Measurements from ENCODE around the gene PODXL2.
"Not testable (repeated sequence)": the region's sequence is repeated elsewhere in the genome, so short reads cannot be mapped to it uniquely, and the experiment has no call there.

PODXL2 gene

DNA sequence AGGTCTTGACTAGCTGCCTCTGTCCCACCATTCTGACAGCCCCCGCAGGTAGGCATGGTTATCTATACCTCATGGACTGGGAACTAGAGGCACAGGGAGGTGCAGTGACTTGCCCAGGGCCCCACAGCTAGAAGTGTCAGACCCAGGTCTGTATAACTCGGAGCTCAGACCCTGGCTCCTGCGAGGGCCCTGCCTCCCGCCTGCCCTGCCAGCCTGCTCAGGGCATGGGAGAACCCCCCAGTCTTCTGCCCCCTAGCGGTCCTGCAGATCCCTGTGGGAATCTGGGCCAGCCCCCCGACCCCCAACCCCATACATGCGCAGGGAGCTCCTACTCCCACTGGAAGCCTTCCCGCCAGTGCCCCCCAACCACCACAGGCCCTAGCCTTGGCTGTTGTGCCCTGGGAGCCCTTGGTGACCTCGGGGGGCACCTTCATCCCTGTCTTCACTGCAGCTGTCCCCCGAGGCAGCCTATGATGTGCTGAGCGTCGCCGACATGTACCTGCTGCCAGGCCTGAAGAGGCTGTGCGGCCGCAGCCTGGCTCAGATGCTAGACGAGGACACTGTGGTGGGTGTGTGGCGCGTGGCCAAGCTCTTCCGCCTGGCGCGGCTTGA, 50.7 kb downstream of the PODXL2 start:
- Histone ChIP-seq H3K9me3 (ENCODE audit: insufficient read depth, low read length) (no peaks in the 10 kb centered on the region), H3K4me2 (ENCODE audit: low read length) (no peak overlapping the region), H3K79me2 (ENCODE audit: low read length) (no peaks in the 10 kb centered on the region), H3K9ac (ENCODE audit: low read length) (no peak overlapping the region), H2AFZ (ENCODE audit: low read depth, low read length) (no peak overlapping the region), H4K20me1 (ENCODE audit: insufficient read depth, low read length) (no peaks in the 10 kb centered on the region), H3K4me3 (ENCODE audit: low read length) (no peak overlapping the region), H3K4me1 (ENCODE audit: low read length) (no peaks in the 10 kb centered on the region), H3K27ac (ENCODE audit: low read length) (no peak overlapping the region), H3K36me3 (replicated peaks; ENCODE audit: low read depth, low read length) (no peaks in the 10 kb centered on the region), H3K27me3 (ENCODE audit: low read depth, low read length) (no peaks in the 10 kb centered on the region)
- no peak for TF ChIP-seq EZH2phosphoT487 (IDR thresholded peaks at IDR 0.05; ENCODE audit: low read depth)
- TF ChIP-seq, protein P1, sequence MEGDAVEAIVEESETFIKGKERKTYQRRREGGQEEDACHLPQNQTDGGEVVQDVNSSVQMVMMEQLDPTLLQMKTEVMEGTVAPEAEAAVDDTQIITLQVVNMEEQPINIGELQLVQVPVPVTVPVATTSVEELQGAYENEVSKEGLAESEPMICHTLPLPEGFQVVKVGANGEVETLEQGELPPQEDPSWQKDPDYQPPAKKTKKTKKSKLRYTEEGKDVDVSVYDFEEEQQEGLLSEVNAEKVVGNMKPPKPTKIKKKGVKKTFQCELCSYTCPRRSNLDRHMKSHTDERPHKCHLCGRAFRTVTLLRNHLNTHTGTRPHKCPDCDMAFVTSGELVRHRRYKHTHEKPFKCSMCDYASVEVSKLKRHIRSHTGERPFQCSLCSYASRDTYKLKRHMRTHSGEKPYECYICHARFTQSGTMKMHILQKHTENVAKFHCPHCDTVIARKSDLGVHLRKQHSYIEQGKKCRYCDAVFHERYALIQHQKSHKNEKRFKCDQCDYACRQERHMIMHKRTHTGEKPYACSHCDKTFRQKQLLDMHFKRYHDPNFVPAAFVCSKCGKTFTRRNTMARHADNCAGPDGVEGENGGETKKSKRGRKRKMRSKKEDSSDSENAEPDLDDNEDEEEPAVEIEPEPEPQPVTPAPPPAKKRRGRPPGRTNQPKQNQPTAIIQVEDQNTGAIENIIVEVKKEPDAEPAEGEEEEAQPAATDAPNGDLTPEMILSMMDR (IDR thresholded peaks at IDR 0.05; ENCODE audit: low read depth, low read length) = peak; percentile 36

DNA sequence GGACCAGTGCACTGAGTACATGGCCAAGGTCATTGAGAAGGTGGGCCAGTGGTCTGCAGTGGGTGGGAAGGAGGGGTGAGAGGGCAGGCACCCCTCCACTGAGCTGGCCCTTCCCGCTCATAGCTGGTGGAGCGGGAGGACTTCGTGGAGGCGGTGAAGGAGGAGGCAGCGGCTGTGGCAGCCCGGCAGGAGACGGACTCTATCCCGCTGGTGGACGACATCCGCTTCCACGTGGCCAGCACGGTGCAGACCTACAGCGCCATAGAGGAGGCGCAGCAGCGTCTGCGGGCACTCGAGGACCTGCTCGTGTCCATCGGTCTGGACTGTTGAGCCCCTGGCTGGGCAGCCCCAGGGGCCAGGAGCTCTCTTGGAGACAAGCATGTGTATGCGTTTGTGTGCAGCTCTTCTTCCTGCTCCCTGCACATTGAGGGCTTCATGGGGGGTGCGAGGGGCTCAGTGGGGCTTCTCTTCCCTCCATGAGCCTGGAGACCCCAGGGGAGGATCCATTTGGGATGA, 51.2 kb downstream of the PODXL2 start:
- TF ChIP-seq EZH2phosphoT487 (IDR thresholded peaks at IDR 0.05; ENCODE audit: low read depth) = no peak
- TF ChIP-seq, protein P1 (IDR thresholded peaks at IDR 0.05; ENCODE audit: low read depth, low read length) = no peak
- Histone ChIP-seq H3K27me3 (ENCODE audit: low read depth, low read length) (no peaks in the 10 kb centered on the region), H3K27ac (ENCODE audit: low read length) (no peak overlapping the region), H4K20me1 (ENCODE audit: insufficient read depth, low read length) (no peaks in the 10 kb centered on the region), H3K9ac (ENCODE audit: low read length) (no peak overlapping the region), H3K9me3 (ENCODE audit: insufficient read depth, low read length) (no peaks in the 10 kb centered on the region), H3K36me3 (replicated peaks; ENCODE audit: low read depth, low read length) (no peaks in the 10 kb centered on the region), H3K4me2 (ENCODE audit: low read length) (no peak overlapping the region), H3K4me1 (ENCODE audit: low read length) (no peaks in the 10 kb centered on the region), H3K79me2 (ENCODE audit: low read length) (no peaks in the 10 kb centered on the region), H2AFZ (ENCODE audit: low read depth, low read length) (no peak overlapping the region), H3K4me3 (ENCODE audit: low read length) (no peak overlapping the region)

DNA sequence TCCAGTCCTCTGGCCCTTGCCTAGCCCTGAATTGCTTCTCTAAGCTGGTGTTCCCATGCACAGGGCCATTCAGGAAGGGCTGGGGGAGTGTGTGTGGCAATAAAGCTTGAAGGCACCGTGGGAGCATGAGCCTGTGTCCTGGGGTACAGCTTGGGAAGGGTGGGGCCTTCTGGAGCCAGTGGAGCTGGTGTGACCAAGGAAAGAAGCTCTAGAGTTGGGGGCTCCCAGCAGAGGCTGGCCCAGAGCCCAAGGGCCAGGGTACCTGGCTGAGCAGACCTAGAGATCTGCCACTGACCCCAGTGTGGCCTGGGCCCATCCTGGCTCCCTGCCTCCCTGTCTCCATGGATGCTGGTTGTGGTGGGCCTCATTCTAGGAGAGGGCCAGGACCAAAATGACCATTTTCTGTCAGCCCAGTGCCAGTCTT, 51.8 kb downstream of the PODXL2 start:
- H3K36me3 ChIP-seq (replicated peaks; ENCODE audit: low read depth, low read length) = no peaks in the 10 kb centered on the region
- H3K27me3 ChIP-seq (ENCODE audit: low read depth, low read length) = no peaks in the 10 kb centered on the region
- H2AFZ ChIP-seq (ENCODE audit: low read depth, low read length) = no peak overlapping the region
- no peak overlapping the region for H3K27ac ChIP-seq (ENCODE audit: low read length)
- H3K9me3 ChIP-seq (ENCODE audit: insufficient read depth, low read length) = no peaks in the 10 kb centered on the region
- no peak for TF ChIP-seq EZH2phosphoT487 (IDR thresholded peaks at IDR 0.05; ENCODE audit: low read depth)
- TF ChIP-seq, protein P1 (IDR thresholded peaks at IDR 0.05; ENCODE audit: low read depth, low read length) = no peak
- no peak overlapping the region for H3K9ac ChIP-seq (ENCODE audit: low read length)
- no peaks in the 10 kb centered on the region for H3K4me1 ChIP-seq (ENCODE audit: low read length)
- no peak overlapping the region for H3K4me2 ChIP-seq (ENCODE audit: low read length)
- H3K79me2 ChIP-seq (ENCODE audit: low read length) = no peaks in the 10 kb centered on the region
- no peaks in the 10 kb centered on the region for H4K20me1 ChIP-seq (ENCODE audit: insufficient read depth, low read length)
- no peak overlapping the region for H3K4me3 ChIP-seq (ENCODE audit: low read length)

DNA sequence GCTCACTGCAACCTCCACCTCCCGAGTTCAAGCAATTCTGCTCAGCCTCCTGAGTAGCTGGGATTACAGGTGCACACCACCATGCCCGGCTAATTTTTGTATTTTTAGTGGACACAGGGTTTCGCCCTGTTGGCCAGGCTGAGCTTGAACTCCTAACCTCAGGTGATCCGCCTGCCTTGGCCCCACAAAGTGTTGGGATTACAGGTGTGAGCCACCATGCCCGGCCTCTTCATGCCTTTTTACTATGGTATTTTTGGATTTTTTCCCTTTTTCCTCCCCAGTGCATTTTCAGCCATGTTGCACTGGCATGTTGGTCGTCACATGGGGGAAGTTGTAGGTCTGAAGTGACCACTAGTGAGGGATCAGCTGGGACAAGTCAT, 53.2 kb downstream of the PODXL2 start:
- not testable (repeated sequence) for H4K20me1 ChIP-seq (ENCODE audit: insufficient read depth, low read length); H3K4me2 ChIP-seq (ENCODE audit: low read length); H3K9ac ChIP-seq (ENCODE audit: low read length); H3K4me1 ChIP-seq (ENCODE audit: low read length); H3K27me3 ChIP-seq (ENCODE audit: low read depth, low read length); H2AFZ ChIP-seq (ENCODE audit: low read depth, low read length); H3K4me3 ChIP-seq (ENCODE audit: low read length); H3K36me3 ChIP-seq (replicated peaks; ENCODE audit: low read depth, low read length); H3K27ac ChIP-seq (ENCODE audit: low read length); H3K79me2 ChIP-seq (ENCODE audit: low read length); H3K9me3 ChIP-seq (ENCODE audit: insufficient read depth, low read length)

Measured in OCI-LY3 (cell line).